ENCODE data around the gene CDC20. TPM values are rescaled to one million over a fixed set of nuclear protein-coding genes. Genes with fewer than 3 reads are reported as not detected.
A peak's percentile ranks its signal among the peaks of the same experiment; 100 is the strongest.

The CDC20 gene
- total RNA-seq, 2 donors from 2014 or later: 0.35 to 0.41 TPM

GRCh38 chr1:43329995-43330751, 28.6 kb upstream of the CDC20 start:
- ATAC-seq (ENCODE audit: insufficient number of reproducible peaks, low FRiP score, low read depth): no peak
- DNase-seq (ENCODE audit: low spot score): peak; percentile 19
- Histone ChIP-seq H3K4me1 (ENCODE audit: control insufficient read depth in 1 of 2, low read depth in 2 of 2) (peaks cover 0 to 6% of the 10 kb centered on the region in 2 donors), H3K9me3 (peaks cover 4% of the 10 kb centered on the region), H3K27me3 (replicated peaks; ENCODE audit: insufficient read depth) (no peaks in the 10 kb centered on the region), H3K36me3 (no peaks in the 10 kb centered on the region), H3K4me3 (no peak overlapping the region), H3K27ac (no peak overlapping the region)
- TF ChIP-seq, protein P1, sequence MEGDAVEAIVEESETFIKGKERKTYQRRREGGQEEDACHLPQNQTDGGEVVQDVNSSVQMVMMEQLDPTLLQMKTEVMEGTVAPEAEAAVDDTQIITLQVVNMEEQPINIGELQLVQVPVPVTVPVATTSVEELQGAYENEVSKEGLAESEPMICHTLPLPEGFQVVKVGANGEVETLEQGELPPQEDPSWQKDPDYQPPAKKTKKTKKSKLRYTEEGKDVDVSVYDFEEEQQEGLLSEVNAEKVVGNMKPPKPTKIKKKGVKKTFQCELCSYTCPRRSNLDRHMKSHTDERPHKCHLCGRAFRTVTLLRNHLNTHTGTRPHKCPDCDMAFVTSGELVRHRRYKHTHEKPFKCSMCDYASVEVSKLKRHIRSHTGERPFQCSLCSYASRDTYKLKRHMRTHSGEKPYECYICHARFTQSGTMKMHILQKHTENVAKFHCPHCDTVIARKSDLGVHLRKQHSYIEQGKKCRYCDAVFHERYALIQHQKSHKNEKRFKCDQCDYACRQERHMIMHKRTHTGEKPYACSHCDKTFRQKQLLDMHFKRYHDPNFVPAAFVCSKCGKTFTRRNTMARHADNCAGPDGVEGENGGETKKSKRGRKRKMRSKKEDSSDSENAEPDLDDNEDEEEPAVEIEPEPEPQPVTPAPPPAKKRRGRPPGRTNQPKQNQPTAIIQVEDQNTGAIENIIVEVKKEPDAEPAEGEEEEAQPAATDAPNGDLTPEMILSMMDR (IDR thresholded peaks at IDR 0.05): no peak

DNA sequence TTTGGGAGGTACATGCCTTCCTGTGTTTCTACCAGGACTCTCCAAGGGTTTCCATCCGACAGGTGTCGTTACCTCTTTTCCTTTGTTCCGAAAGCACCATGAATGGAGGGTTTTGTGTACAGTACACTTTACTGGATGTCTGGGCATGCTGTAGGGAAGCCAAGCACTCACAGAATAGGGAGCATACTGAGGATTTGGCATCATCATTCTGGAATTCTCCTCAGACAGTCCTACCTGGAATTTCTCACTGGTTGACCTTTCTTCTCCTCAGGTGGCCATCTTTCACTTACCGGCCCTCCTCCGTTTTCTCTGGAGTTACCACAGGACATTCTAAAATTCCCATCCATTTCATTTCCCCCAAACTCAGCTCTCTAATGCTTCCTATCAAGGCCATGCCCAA, 27.1 kb upstream of the CDC20 start:
- Histone ChIP-seq H3K4me3 (no peak overlapping the region), H3K36me3 (no peaks in the 10 kb centered on the region), H3K27ac (no peak overlapping the region), H3K9me3 (peaks cover 4% of the 10 kb centered on the region), H3K27me3 (replicated peaks; ENCODE audit: insufficient read depth) (no peaks in the 10 kb centered on the region), H3K4me1 (ENCODE audit: control insufficient read depth in 1 of 2, low read depth in 2 of 2) (peaks cover 0 to 6% of the 10 kb centered on the region in 2 donors)
- DNase-seq (ENCODE audit: low spot score) (no peak), ATAC-seq (ENCODE audit: insufficient number of reproducible peaks, low FRiP score, low read depth) (no peak)
- TF ChIP-seq, protein P1 (IDR thresholded peaks at IDR 0.05): no peak

GRCh38 chr1:43334453-43335205, 24.2 kb upstream of the CDC20 start:
- ATAC-seq (ENCODE audit: insufficient number of reproducible peaks, low FRiP score, low read depth) (no peak), DNase-seq (ENCODE audit: low spot score) (no peak)
- Histone ChIP-seq H3K9me3 (no peaks in the 10 kb centered on the region), H3K27ac (no peak overlapping the region), H3K36me3 (no peaks in the 10 kb centered on the region), H3K27me3 (replicated peaks; ENCODE audit: insufficient read depth) (no peaks in the 10 kb centered on the region), H3K4me3 (no peak overlapping the region), H3K4me1 (ENCODE audit: control insufficient read depth in 1 of 2, low read depth in 2 of 2) (peaks cover 0 to 6% of the 10 kb centered on the region in 2 donors)
- TF ChIP-seq, protein P1 (IDR thresholded peaks at IDR 0.05): no peak

DNA sequence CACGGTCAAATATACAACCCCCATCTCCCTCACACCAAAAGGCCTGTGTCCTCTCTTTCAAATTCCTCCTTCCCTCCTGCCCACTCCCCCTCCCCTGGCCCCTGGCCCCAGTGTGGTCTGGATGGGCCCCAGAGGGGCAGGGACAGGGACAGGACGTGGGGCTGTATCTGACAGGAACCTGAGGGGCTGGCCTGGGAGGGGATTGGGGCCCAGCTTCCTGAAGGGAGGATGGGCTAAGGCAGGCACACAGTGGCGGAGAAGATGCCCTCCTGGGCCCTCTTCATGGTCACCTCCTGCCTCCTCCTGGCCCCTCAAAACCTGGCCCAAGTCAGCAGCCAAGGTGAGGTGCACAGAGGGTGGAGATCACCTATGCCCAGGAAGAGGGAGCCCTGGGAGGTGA, 21.2 kb upstream of the CDC20 start, which contains the start of gene MPL:
Gene MPL, plus strand, starts transcription at position 231 of the 400 bp plus-strand sequence. Its CDS starts 31 bp downstream, at position 262.
- TF ChIP-seq, protein P1 (IDR thresholded peaks at IDR 0.05): no peak
- Histone ChIP-seq H3K4me1 (ENCODE audit: control insufficient read depth in 1 of 2, low read depth in 2 of 2) (no peaks in the 10 kb centered on the region), H3K36me3 (no peaks in the 10 kb centered on the region), H3K27ac (no peak within 1 kb of the TSS), H3K27me3 (replicated peaks; ENCODE audit: insufficient read depth) (no peaks in the 10 kb centered on the region), H3K4me3 (no peak within 1 kb of the TSS), H3K9me3 (no peaks in the 10 kb centered on the region)
- no peak for ATAC-seq (ENCODE audit: insufficient number of reproducible peaks, low FRiP score, low read depth)
- no peak for DNase-seq (ENCODE audit: low spot score)

GRCh38 chr1:43338001-43338400, 20.8 kb upstream of the CDC20 start:
- TF ChIP-seq, protein P1 (IDR thresholded peaks at IDR 0.05): no peak
- H3K27ac ChIP-seq: no peak overlapping the region
- no peaks in the 10 kb centered on the region for H3K9me3 ChIP-seq
- no peak overlapping the region for H3K4me3 ChIP-seq
- DNase-seq (ENCODE audit: low spot score): no peak
- ATAC-seq (ENCODE audit: insufficient number of reproducible peaks, low FRiP score, low read depth): no peak
- H3K27me3 ChIP-seq (replicated peaks; ENCODE audit: insufficient read depth): no peaks in the 10 kb centered on the region
- no peaks in the 10 kb centered on the region for H3K4me1 ChIP-seq (ENCODE audit: control insufficient read depth in 1 of 2, low read depth in 2 of 2)
- H3K36me3 ChIP-seq: no peaks in the 10 kb centered on the region

All from thoracic aorta (tissue), 2 donors.